Measurements from ENCODE around the gene RMDN3. TPM values are rescaled to one million over a fixed set of nuclear protein-coding genes. Genes with fewer than 3 reads are reported as not detected.
A peak's percentile ranks its signal among the peaks of the same experiment; 100 is the strongest.

RMDN3 gene
- total and polyA plus RNA-seq, 2 of the 13 experiments (the other 11 are each of a cell fraction or from before 2014, with no cell fraction given): 16.8 to 19.5 TPM

GRCh38 chr15:40694688-40695468 lies 60.2 kb downstream of the RMDN3 start, which contains the start of gene RAD51 (continued):
- TF ChIP-seq NR1H2 (CRISPR knock-in tag; IDR thresholded peaks at IDR 0.05; ENCODE audit: borderline replicate concordance, low read depth) (0 out of 2 replicates have a peak, but pooled peaks have one; percentile 58), ARID2 (CRISPR knock-in tag; IDR thresholded peaks at IDR 0.05; ENCODE audit: borderline replicate concordance) (peak; percentile 93; the same call in 1 of the 2 replicates), THAP11 (CRISPR knock-in tag; IDR thresholded peaks at IDR 0.05) (peak; percentile 97), ZSCAN29 (CRISPR knock-in tag; conservative IDR thresholded peaks at IDR 0.05) (peak; percentile 85), ZFP41 (CRISPR knock-in tag; IDR thresholded peaks at IDR 0.05; ENCODE audit: borderline replicate concordance) (no peak), ATF1 (CRISPR knock-in tag; IDR thresholded peaks at IDR 0.05) (peak; percentile 81), CEBPB (IDR thresholded peaks at IDR 0.05; ENCODE audit: borderline replicate concordance, low read depth, low read length) (no peak), AHR (CRISPR knock-in tag; IDR thresholded peaks at IDR 0.05) (no peak), ZNF274 (CRISPR knock-in tag; IDR thresholded peaks at IDR 0.05) (peak; percentile 70; the same call in 1 of the 2 replicates), ZFP62 (CRISPR knock-in tag; IDR thresholded peaks at IDR 0.05) (peak; percentile 80; the same call in 1 of the 2 replicates), ZBTB3 (CRISPR knock-in tag; IDR thresholded peaks at IDR 0.05; ENCODE audit: borderline replicate concordance, low read depth) (peak; percentile 44; the same call in 1 of the 2 replicates), HOXA9 (CRISPR knock-in tag; IDR thresholded peaks at IDR 0.05; ENCODE audit: borderline replicate concordance) (no peak; the same call in 1 of the 2 replicates), KMT2B (CRISPR knock-in tag; IDR thresholded peaks at IDR 0.05) (peak; percentile 72; the same call in 1 of the 2 replicates), ZNF12 (CRISPR knock-in tag; IDR thresholded peaks at IDR 0.05) (peak; percentile 24; the same call in 1 of the 2 replicates), ZNF710 (CRISPR knock-in tag; IDR thresholded peaks at IDR 0.05; ENCODE audit: borderline replicate concordance) (peak; percentile 34; the same call in 1 of the 2 replicates), ZMYM2 (CRISPR knock-in tag; IDR thresholded peaks at IDR 0.05) (peak; percentile 27; the same call in 1 of the 2 replicates)
- TF ChIP-seq, protein P1, sequence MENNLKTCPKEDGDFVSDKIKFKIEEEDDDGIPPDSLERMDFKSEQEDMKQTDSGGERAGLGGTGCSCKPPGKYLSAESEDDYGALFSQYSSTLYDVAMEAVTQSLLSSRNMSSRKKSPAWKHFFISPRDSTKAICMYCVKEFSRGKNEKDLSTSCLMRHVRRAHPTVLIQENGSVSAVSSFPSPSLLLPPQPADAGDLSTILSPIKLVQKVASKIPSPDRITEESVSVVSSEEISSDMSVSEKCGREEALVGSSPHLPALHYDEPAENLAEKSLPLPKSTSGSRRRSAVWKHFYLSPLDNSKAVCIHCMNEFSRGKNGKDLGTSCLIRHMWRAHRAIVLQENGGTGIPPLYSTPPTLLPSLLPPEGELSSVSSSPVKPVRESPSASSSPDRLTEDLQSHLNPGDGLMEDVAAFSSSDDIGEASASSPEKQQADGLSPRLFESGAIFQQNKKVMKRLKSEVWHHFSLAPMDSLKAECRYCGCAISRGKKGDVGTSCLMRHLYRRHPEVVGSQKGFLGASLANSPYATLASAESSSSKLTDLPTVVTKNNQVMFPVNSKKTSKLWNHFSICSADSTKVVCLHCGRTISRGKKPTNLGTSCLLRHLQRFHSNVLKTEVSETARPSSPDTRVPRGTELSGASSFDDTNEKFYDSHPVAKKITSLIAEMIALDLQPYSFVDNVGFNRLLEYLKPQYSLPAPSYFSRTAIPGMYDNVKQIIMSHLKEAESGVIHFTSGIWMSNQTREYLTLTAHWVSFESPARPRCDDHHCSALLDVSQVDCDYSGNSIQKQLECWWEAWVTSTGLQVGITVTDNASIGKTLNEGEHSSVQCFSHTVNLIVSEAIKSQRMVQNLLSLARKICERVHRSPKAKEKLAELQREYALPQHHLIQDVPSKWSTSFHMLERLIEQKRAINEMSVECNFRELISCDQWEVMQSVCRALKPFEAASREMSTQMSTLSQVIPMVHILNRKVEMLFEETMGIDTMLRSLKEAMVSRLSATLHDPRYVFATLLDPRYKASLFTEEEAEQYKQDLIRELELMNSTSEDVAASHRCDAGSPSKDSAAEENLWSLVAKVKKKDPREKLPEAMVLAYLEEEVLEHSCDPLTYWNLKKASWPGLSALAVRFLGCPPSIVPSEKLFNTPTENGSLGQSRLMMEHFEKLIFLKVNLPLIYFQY (CRISPR knock-in tag; IDR thresholded peaks at IDR 0.05; ENCODE audit: borderline replicate concordance): 0 out of 2 replicates have a peak, but pooled peaks have one; percentile 30
- TF ChIP-seq, protein P2, sequence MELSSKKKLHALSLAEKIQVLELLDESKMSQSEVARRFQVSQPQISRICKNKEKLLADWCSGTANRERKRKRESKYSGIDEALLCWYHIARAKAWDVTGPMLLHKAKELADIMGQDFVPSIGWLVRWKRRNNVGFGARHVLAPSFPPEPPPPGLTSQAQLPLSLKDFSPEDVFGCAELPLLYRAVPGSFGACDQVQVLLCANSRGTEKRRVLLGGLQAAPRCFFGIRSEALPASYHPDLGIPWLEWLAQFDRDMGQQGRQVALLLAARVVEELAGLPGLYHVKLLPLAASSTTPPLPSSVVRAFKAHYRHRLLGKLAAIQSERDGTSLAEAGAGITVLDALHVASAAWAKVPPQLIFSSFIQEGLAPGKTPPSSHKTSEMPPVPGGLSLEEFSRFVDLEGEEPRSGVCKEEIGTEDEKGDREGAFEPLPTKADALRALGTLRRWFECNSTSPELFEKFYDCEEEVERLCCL (CRISPR knock-in tag; IDR thresholded peaks at IDR 0.05; ENCODE audit: borderline replicate concordance): 0 out of 2 replicates have a peak, but pooled peaks have one; percentile 26
- TF ChIP-seq, protein P3, sequence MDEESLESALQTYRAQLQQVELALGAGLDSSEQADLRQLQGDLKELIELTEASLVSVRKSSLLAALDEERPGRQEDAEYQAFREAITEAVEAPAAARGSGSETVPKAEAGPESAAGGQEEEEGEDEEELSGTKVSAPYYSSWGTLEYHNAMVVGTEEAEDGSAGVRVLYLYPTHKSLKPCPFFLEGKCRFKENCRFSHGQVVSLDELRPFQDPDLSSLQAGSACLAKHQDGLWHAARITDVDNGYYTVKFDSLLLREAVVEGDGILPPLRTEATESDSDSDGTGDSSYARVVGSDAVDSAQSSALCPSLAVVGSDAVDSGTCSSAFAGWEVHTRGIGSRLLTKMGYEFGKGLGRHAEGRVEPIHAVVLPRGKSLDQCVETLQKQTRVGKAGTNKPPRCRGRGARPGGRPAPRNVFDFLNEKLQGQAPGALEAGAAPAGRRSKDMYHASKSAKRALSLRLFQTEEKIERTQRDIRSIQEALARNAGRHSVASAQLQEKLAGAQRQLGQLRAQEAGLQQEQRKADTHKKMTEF (CRISPR knock-in tag; IDR thresholded peaks at IDR 0.05): peak; percentile 79

All from HepG2 (cell line).